SK-N-SH (cell line): ENCODE results near the gene ACADL.

ENCODE experiments used
- EZH2phosphoT487 ChIP-seq: fragments of 200-600 bp; sonication (generic); IDR thresholded peaks from 2 replicates; pipeline ENCODE4 v1.6.1; 2017; ENCODE audit warnings: low read depth, mixed run types, mild to moderate bottlenecking, antibody characterized with exemption, moderate library complexity, borderline replicate concordance
- FOSL2 ChIP-seq: IDR thresholded peaks from 2 replicates; pipeline ENCODE4 v1.4.0; 2012; ENCODE audit warnings: low read depth, mild to moderate bottlenecking, moderate library complexity, borderline replicate concordance
- GABPA ChIP-seq: IDR thresholded peaks from 2 replicates; pipeline ENCODE4 v1.4.0; 2012; ENCODE audit warnings: low read depth, mild to moderate bottlenecking
- GATA2 ChIP-seq: sonication (generic); formaldehyde crosslinking; IDR thresholded peaks from 2 replicates; pipeline ENCODE4 v1.5.0; 2020; ENCODE audit warnings: mild to moderate bottlenecking, missing genetic modification reagents
- NFIC ChIP-seq: IDR thresholded peaks from 2 replicates; pipeline ENCODE4 v1.4.0; 2012; ENCODE audit warnings: borderline replicate concordance
- POLR2AphosphoS5 ChIP-seq: IDR thresholded peaks from 2 replicates; pipeline ENCODE4 v1.6.1; 2012; ENCODE audit warnings: low read depth, low read length
- TF ChIP-seq, protein P1 (sequence below): fragments of 200-600 bp; sonication (generic); IDR thresholded peaks from 2 replicates; pipeline ENCODE4 v1.6.1; 2017; ENCODE audit warnings: antibody characterized with exemption, mild to moderate bottlenecking, moderate library complexity
- TF ChIP-seq, protein P2 (sequence below): fragments of 150-350 bp; IDR thresholded peaks from 2 replicates; pipeline ENCODE4 v1.6.1; 2017; ENCODE audit warnings: antibody characterized with exemption, low read length, low read depth, borderline replicate concordance

DNA sequence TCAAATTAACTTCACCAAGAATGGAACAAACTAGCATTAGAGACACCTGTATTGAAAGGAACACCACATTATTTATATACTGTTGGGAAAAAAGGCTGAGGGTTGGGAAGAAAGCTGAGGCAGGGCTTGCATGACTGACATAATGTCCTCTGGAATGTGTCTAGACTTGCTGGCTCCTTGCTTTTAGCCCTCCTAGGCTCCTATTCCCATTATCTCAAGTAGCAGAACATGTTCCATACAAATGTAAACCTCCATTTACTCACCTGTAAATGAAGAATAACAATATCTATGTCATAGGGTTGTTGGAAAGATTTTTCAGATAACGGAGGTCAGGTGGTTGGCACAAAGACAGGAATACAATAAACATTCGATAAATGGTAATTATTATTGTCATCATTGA is 976 bp upstream of the ACADL start:
- TF ChIP-seq, protein P1, sequence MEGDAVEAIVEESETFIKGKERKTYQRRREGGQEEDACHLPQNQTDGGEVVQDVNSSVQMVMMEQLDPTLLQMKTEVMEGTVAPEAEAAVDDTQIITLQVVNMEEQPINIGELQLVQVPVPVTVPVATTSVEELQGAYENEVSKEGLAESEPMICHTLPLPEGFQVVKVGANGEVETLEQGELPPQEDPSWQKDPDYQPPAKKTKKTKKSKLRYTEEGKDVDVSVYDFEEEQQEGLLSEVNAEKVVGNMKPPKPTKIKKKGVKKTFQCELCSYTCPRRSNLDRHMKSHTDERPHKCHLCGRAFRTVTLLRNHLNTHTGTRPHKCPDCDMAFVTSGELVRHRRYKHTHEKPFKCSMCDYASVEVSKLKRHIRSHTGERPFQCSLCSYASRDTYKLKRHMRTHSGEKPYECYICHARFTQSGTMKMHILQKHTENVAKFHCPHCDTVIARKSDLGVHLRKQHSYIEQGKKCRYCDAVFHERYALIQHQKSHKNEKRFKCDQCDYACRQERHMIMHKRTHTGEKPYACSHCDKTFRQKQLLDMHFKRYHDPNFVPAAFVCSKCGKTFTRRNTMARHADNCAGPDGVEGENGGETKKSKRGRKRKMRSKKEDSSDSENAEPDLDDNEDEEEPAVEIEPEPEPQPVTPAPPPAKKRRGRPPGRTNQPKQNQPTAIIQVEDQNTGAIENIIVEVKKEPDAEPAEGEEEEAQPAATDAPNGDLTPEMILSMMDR: no peak
- no peak for TF ChIP-seq NFIC
- TF ChIP-seq FOSL2: no peak
- no peak for TF ChIP-seq EZH2phosphoT487
- TF ChIP-seq GABPA: no peak
- TF ChIP-seq GATA2 (CRISPR knock-in tag): no peak
- TF ChIP-seq, protein P2, sequence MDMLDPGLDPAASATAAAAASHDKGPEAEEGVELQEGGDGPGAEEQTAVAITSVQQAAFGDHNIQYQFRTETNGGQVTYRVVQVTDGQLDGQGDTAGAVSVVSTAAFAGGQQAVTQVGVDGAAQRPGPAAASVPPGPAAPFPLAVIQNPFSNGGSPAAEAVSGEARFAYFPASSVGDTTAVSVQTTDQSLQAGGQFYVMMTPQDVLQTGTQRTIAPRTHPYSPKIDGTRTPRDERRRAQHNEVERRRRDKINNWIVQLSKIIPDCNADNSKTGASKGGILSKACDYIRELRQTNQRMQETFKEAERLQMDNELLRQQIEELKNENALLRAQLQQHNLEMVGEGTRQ: no peak
- TF ChIP-seq POLR2AphosphoS5: no peak
